Omental fat pad (tissue), 4 donors: ENCODE measurements around the gene CDCA8. TPM values are rescaled to one million over a fixed set of nuclear protein-coding genes. Genes with fewer than 3 reads are reported as not detected.

Experiments
- ATAC-seq: fragments of 150-250 bp; one replicate; pipeline ENCODE4 v1.9.1; 2016; ENCODE audit warnings: mild to moderate bottlenecking, moderate library complexity; ENCODE audit not compliant: low FRiP score
- DNase-seq: peaks from one replicate; pipeline ENCODE4 v3.0.0-alpha.2; 2019; ENCODE audit warnings: low spot score
- CTCF ChIP-seq, 3 donors: fragments of 450-650 bp; IDR thresholded peaks; one replicate each; pipeline ENCODE4 v1.5.1; 2016 to 2017; ENCODE audit warnings: antibody characterized with exemption in 3 of 3, mild to moderate bottlenecking in 3 of 3, moderate library complexity in 2 of 3
- total RNA-seq, 4 donors: library from RNA; depleted of rRNA; stranded (reverse); fragments of >200 nt; gene quantifications; one replicate each; pipeline ENCODE4 v1.1.0, GENCODE V29; 2016

The CDCA8 gene
- total RNA-seq, 4 donors from 2014 or later, result 0.28 to 1.7 (median 0.63) TPM; not detected in 1

- DNase-seq, result no peak
- ATAC-seq, result no peak
- TF ChIP-seq CTCF (IDR thresholded peaks at IDR 0.05), result no peak
Observed at GRCh38 chr1:37719572-37720195, 27.4 kb downstream of the CDCA8 start.

- no peak for DNase-seq
- no peak for ATAC-seq
- TF ChIP-seq CTCF (IDR thresholded peaks at IDR 0.05), result no peak
Observed at GRCh38 chr1:37720231-37721130, 28.2 kb downstream of the CDCA8 start.

GRCh38 chr1:37721565-37721964, 29.2 kb downstream of the CDCA8 start:
- DNase-seq, result no peak
- no peak for ATAC-seq
- no peak for TF ChIP-seq CTCF (IDR thresholded peaks at IDR 0.05)

- no peak for DNase-seq
Observed at GRCh38 chr1:37722181-37723071, 30.1 kb downstream of the CDCA8 start.

GRCh38 chr1:37723072-37723389, 30.7 kb downstream of the CDCA8 start:
- TF ChIP-seq CTCF (IDR thresholded peaks at IDR 0.05), result no peak
- DNase-seq (no peak), ATAC-seq (no peak)

More at GRCh38 chr1:37722181-37723071, 30.1 kb downstream of the CDCA8 start:
- ATAC-seq, result no peak
- no peak for TF ChIP-seq CTCF (IDR thresholded peaks at IDR 0.05)

- ATAC-seq (no peak), DNase-seq (no peak)
- TF ChIP-seq CTCF (IDR thresholded peaks at IDR 0.05), result no peak
Observed at GRCh38 chr1:37723390-37724078, 31.2 kb downstream of the CDCA8 start.
